ENCODE measurements around the gene ECHDC3. TPM values are rescaled to one million over a fixed set of nuclear protein-coding genes. Genes with fewer than 3 reads are reported as not detected.

ECHDC3 gene
- total RNA-seq, 2 experiments from 2014 or later, result 1.3 to 1.5 TPM

- CTCF ChIA-PET, result interaction anchor here (3.3 kb wide), 1 partner anchor 15 kb away, joined by 12 read pairs; no protein-coding TSS in a partner anchor
- Mint-ChIP-seq H3K27ac (no peak overlapping the region), H3K27me3 (ENCODE audit: low read depth) (peaks cover 12% of the 10 kb centered on the region), H3K9me3 (peaks cover 4% of the 10 kb centered on the region), H3K4me3 (peak overlapping the region; percentile 44), H3K36me3 (ENCODE audit: low read depth) (no peaks in the 10 kb centered on the region), H3K4me1 (ENCODE audit: low read depth) (peaks cover 6% of the 10 kb centered on the region)
- no peak for DNase-seq
- intact Hi-C loops (cut with micrococcal nuclease), result no loop called here
These were observed 657 bp downstream of the ECHDC3 start for GRCh38 chr10:11742779-11743298.

DNA sequence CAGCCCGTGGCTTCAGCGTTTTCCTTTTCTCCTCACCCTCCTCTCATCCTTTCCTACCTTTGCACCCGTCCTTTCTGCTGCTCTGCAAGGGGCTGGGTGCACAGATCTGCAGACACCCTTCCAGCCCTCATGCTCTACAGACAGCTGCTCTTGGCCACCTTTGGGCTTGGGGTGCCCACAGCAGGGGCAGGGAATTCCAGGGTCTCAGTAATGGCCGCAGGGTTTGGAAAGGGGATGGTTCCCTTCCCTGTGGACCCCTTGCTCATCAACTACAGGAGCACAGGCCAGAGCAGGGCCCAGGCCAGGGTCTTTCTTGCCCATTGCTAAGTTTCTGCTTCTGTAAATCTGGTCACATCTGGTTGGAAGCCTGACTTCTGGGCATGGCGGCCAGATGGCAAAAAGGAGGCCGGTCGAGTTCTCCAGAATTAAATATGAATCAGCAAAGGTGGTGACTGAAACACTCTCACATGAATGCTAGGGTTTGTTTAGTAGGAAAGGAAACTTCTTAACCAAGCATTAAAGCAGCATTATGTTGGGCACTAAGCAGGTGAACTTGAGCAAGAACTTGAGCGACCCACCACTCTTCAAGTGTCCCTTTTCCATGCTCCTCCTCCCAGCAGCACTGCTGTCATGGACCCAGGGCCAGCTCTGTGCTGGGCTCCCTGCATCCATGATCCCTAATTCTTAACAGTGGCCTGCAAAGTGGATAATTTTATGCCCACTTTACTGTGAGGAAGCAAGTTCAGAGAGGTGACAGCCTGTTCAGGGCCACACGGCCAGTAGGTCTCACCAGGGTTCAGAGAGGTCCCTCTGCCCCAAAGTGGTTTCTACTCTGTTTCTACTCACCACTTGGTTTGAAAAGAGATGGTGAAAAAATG lies 1.5 kb downstream of the ECHDC3 start:
- no peaks in the 10 kb centered on the region for H3K36me3 Mint-ChIP-seq (ENCODE audit: low read depth)
- peaks cover 7% of the 10 kb centered on the region for H3K27me3 Mint-ChIP-seq (ENCODE audit: low read depth)
- DNase-seq, result no peak
- H3K27ac Mint-ChIP-seq, result no peak overlapping the region
- peaks cover 4% of the 10 kb centered on the region for H3K9me3 Mint-ChIP-seq
- H3K4me1 Mint-ChIP-seq (ENCODE audit: low read depth), result peaks cover 4% of the 10 kb centered on the region
- intact Hi-C loops (cut with micrococcal nuclease), result no loop called here
- CTCF ChIA-PET, result interaction anchor here (3.3 kb wide), 1 partner anchor 14 kb away, joined by 12 read pairs; no protein-coding TSS in a partner anchor
- H3K4me3 Mint-ChIP-seq, result peak overlapping the region; percentile 44

DNA sequence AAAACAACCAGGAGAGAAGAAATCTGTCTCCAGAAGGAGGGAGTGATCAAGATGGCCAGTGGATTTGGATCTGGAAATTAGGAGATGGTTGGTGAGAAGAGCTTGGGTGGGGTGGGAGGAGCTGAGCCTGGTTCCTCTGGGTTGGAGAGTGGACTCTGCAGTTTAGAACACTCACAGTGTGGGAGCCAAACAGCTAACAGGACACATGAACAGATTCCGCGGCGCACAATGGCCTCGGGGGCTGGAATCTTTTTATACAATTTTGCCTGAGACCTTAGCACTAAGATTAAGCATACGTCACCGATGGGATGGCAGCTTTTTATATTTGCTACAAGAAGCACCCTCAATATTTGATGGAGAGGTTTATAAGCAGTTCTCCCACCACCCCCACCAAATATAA lies 2.9 kb downstream of the ECHDC3 start:
- DNase-seq, result no peak
- Mint-ChIP-seq H3K27ac (no peak overlapping the region), H3K27me3 (ENCODE audit: low read depth) (peaks cover 7% of the 10 kb centered on the region), H3K4me1 (ENCODE audit: low read depth) (peaks cover 4% of the 10 kb centered on the region), H3K36me3 (ENCODE audit: low read depth) (no peaks in the 10 kb centered on the region), H3K4me3 (no peak overlapping the region), H3K9me3 (no peaks in the 10 kb centered on the region)
- intact Hi-C loops (cut with micrococcal nuclease), result no loop called here
- CTCF ChIA-PET, result no interaction called here

- Mint-ChIP-seq H3K27ac (no peak overlapping the region), H3K4me3 (no peak overlapping the region), H3K27me3 (ENCODE audit: low read depth) (peaks cover 2% of the 10 kb centered on the region), H3K9me3 (no peaks in the 10 kb centered on the region), H3K36me3 (ENCODE audit: low read depth) (no peaks in the 10 kb centered on the region), H3K4me1 (ENCODE audit: low read depth) (no peaks in the 10 kb centered on the region)
- intact Hi-C loops (cut with micrococcal nuclease), result no loop called here
- no peak for DNase-seq
- CTCF ChIA-PET, result interaction anchor here (0.5 to 1.9 kb wide), 2 partner anchors 11 to 563 kb away, joined by 3 to 8 read pairs; no protein-coding TSS in a partner anchor
These were observed 4.8 kb downstream of the ECHDC3 start for GRCh38 chr10:11746883-11747539.

- intact Hi-C loops (cut with micrococcal nuclease), result no loop called here
- no peaks in the 10 kb centered on the region for H3K27me3 Mint-ChIP-seq (ENCODE audit: low read depth)
These were observed 6.7 kb downstream of the ECHDC3 start for GRCh38 chr10:11748866-11749265.

DNA sequence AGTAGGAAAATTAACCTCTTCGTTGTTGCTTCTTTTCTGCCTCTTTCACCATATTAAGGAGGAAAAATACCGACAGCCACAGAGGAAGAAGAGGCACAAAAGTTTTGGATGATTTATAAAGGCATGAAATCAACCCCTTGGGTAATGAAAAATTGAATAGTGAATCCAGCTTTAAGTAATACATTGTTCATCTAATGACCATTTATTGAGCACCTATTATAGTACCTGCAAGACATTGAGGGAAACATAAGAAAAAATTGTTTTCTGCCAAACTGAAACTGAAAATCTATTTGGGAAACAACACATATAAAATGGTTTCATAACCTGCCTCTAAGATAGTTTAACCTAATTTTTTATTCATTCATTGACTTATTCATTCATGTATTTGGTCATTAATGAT lies 8.2 kb downstream of the ECHDC3 start:
- Mint-ChIP-seq H3K27me3 (ENCODE audit: low read depth) (no peaks in the 10 kb centered on the region), H3K9me3 (no peaks in the 10 kb centered on the region), H3K4me1 (ENCODE audit: low read depth) (no peaks in the 10 kb centered on the region), H3K36me3 (ENCODE audit: low read depth) (no peaks in the 10 kb centered on the region), H3K27ac (no peak overlapping the region), H3K4me3 (no peak overlapping the region)
- CTCF ChIA-PET, result no interaction called here
- intact Hi-C loops (cut with micrococcal nuclease), result no loop called here
- DNase-seq, result no peak

More at GRCh38 chr10:11748866-11749265, 6.7 kb downstream of the ECHDC3 start:
- no peaks in the 10 kb centered on the region for H3K9me3 Mint-ChIP-seq
- H3K36me3 Mint-ChIP-seq (ENCODE audit: low read depth), result no peaks in the 10 kb centered on the region
- no peak overlapping the region for H3K27ac Mint-ChIP-seq
- DNase-seq, result no peak
- H3K4me3 Mint-ChIP-seq, result no peak overlapping the region
- CTCF ChIA-PET, result interaction anchor here (1.9 kb wide), 1 partner anchor 9 kb away, joined by 8 read pairs; no protein-coding TSS in a partner anchor
- no peaks in the 10 kb centered on the region for H3K4me1 Mint-ChIP-seq (ENCODE audit: low read depth)

DNA sequence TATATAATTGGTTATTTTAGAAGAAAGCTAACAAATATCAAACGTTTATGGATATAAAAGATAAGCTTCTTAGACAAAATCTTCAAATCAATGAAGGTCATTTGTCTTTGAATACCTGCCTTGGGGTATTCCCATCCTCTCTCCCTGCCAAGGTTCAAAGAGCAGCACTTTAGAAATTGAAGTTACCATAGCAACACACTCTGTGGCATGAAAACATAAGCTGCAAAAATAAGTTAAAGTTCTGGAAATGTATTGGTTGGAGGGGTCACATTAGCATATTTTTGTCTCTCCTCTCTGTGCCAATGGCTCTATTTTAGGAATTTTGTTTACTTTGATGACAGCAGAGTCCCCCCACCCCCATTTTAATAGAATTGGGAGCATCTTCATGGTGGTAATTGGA lies 12.0 kb downstream of the ECHDC3 start:
- no peak for DNase-seq
- no peak overlapping the region for H3K27ac Mint-ChIP-seq
- H3K27me3 Mint-ChIP-seq (ENCODE audit: low read depth), result no peaks in the 10 kb centered on the region
- no peak overlapping the region for H3K4me3 Mint-ChIP-seq
- no peaks in the 10 kb centered on the region for H3K36me3 Mint-ChIP-seq (ENCODE audit: low read depth)
- intact Hi-C loops (cut with micrococcal nuclease), result no loop called here
- H3K4me1 Mint-ChIP-seq (ENCODE audit: low read depth), result peaks cover 5% of the 10 kb centered on the region
- no peaks in the 10 kb centered on the region for H3K9me3 Mint-ChIP-seq
- CTCF ChIA-PET, result interaction anchor here (0.6 to 7.1 kb wide), 3 partner anchors 107 to 240 kb away, joined by 3 to 79 read pairs (median 3); no protein-coding TSS in a partner anchor

GRCh38 chr10:11754620-11755019 lies 12.4 kb downstream of the ECHDC3 start:
- Mint-ChIP-seq H3K27ac (no peak overlapping the region), H3K4me3 (no peak overlapping the region), H3K27me3 (ENCODE audit: low read depth) (no peaks in the 10 kb centered on the region), H3K36me3 (ENCODE audit: low read depth) (no peaks in the 10 kb centered on the region), H3K9me3 (no peaks in the 10 kb centered on the region), H3K4me1 (ENCODE audit: low read depth) (peaks cover 5% of the 10 kb centered on the region)
- CTCF ChIA-PET, result interaction anchor here (0.6 to 7.1 kb wide), 5 partner anchors 29 to 240 kb away, joined by 3 to 79 read pairs (median 5); no protein-coding TSS in a partner anchor
- DNase-seq, result no peak
- intact Hi-C loops (cut with micrococcal nuclease), result no loop called here

DNA sequence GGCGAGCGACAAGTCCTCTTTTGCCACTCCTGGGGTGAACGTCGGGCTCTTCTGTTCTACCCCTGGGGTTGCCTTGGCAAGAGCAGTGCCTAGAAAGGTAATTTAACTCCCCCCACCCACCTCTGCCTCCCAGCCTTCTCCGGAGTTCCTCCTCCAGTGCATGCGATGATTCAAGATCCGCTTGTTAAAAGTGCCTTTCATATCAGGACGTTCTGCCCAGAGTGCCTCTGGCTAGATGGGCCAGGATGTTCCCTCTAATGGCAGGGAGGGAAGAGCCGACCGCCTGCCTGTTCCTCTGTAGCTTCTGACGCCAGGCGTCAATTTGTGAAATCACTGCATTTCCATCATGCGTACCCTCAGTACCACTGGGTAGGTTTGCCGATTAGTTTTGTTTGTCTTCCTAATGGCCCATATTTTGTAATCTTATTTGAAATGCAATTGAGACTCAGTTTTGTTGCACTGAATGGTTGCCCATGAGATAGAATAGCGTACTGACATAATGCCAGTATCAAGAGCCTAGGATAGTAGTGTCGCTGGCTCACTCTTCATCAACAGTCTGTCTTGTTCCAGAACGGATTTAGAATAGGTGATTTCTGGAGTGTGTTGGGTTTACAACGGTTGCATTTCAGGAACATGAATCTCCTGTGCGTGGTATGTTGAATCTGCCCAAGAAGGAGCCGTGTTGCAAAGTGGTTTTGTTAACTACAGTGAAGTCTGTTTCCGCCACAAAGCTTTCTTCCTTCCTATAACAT lies 13.5 kb downstream of the ECHDC3 start:
- no peaks in the 10 kb centered on the region for H3K27me3 Mint-ChIP-seq (ENCODE audit: low read depth)
- no peak overlapping the region for H3K4me3 Mint-ChIP-seq
- H3K27ac Mint-ChIP-seq, result no peak overlapping the region
- no peak for DNase-seq
- H3K4me1 Mint-ChIP-seq (ENCODE audit: low read depth), result peaks cover 5% of the 10 kb centered on the region
- no peaks in the 10 kb centered on the region for H3K9me3 Mint-ChIP-seq
- H3K36me3 Mint-ChIP-seq (ENCODE audit: low read depth), result no peaks in the 10 kb centered on the region
- CTCF ChIA-PET, result interaction anchor here (0.8 to 7.1 kb wide), 3 partner anchors 25 to 241 kb away, joined by 3 to 79 read pairs (median 3); no protein-coding TSS in a partner anchor
- intact Hi-C loops (cut with micrococcal nuclease), result no loop called here

DNA sequence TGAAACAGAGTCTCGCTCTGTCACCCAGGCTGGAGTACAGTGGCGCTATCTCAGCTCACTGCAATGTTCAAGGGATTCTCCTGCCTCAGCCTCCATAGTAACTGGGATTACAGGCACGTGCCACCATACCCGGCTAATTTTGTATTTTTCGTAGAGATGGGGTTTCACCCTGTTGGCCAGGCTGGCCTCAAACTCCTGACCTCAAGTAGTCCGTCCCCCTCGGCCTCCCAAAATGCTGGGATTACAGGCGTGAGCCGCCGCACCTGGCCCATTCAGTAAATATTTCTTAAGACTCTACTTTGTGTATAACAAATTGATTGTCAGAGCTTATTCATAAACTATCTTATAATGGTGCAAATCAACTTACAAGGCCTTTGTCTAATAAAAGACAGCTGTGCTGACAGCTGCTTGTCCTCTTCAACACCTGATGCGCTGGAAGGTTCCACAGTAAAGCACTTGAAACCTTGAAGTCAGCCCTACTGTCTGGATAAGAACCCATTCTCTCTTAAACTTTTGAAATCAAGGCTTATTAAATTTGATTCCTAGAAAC lies 14.7 kb downstream of the ECHDC3 start:
- no peak overlapping the region for H3K4me3 Mint-ChIP-seq
- H3K27me3 Mint-ChIP-seq (ENCODE audit: low read depth), result no peaks in the 10 kb centered on the region
- DNase-seq, result no peak
- CTCF ChIA-PET, result interaction anchor here (0.7 to 7.1 kb wide), 26 partner anchors 9 to 644 kb away, joined by 3 to 79 read pairs (median 4); partner anchors contain the start of gene ECHDC3
- no peak overlapping the region for H3K27ac Mint-ChIP-seq
- peaks cover 5% of the 10 kb centered on the region for H3K4me1 Mint-ChIP-seq (ENCODE audit: low read depth)
- intact Hi-C loops (cut with micrococcal nuclease), result no loop called here
- no peaks in the 10 kb centered on the region for H3K36me3 Mint-ChIP-seq (ENCODE audit: low read depth)
- no peaks in the 10 kb centered on the region for H3K9me3 Mint-ChIP-seq

DNA sequence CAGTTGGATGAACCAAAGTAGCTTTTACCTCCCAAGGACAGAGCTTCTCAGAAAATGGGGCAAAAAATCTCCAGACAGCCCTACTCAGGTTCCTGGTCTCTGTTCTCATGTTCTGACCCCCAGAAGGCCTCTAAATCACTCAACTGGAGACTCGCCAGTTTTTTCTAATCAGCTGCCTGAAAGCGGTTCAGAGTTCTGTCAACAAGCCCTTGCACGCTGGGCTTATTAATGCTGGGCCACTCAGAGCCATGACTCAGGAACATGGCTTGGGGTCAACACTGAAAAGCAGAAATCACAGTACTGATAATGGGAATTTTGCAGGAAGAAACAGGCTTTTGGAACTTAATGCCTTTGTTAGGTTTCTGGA lies 15.3 kb downstream of the ECHDC3 start:
- Mint-ChIP-seq H3K9me3 (no peaks in the 10 kb centered on the region), H3K27ac (no peak overlapping the region), H3K4me3 (no peak overlapping the region), H3K36me3 (ENCODE audit: low read depth) (no peaks in the 10 kb centered on the region), H3K4me1 (ENCODE audit: low read depth) (peaks cover 5% of the 10 kb centered on the region), H3K27me3 (ENCODE audit: low read depth) (no peaks in the 10 kb centered on the region)
- intact Hi-C loops (cut with micrococcal nuclease), result no loop called here
- CTCF ChIA-PET, result interaction anchor here (0.6 to 7.1 kb wide), 44 partner anchors 10 to 645 kb away, joined by 3 to 79 read pairs (median 4); partner anchors contain the start of gene ECHDC3
- DNase-seq, result no peak
